Cardiac fibroblast (primary cell): ENCODE data around the gene SLIT3.
A peak's percentile ranks its signal among the peaks of the same experiment; 100 is the strongest.

Source experiments
- DNase-seq, 2 donors: peaks; one replicate each; pipeline versions ENCODE4 v3.0.0 to v3.0.0-alpha.2; 2010; ENCODE audit warnings: low read depth in 2 of 2
- H3K4me3 ChIP-seq, 2 donors: replicated peaks in 1 of 2; 1 replicate in 1 of 2; 2 replicates in 1 of 2; pipeline ENCODE4 v1.5.1; 2011; ENCODE audit warnings: low read depth in 2 of 2, low read length in 2 of 2, mild to moderate bottlenecking in 2 of 2, moderate library complexity in 1 of 2
- TF ChIP-seq, protein P1 (sequence below): IDR thresholded peaks from one replicate; pipeline ENCODE4 v1.5.1; 2011; ENCODE audit warnings: low read depth, mild to moderate bottlenecking, low read length, inconsistent platforms

The SLIT3 gene

DNA sequence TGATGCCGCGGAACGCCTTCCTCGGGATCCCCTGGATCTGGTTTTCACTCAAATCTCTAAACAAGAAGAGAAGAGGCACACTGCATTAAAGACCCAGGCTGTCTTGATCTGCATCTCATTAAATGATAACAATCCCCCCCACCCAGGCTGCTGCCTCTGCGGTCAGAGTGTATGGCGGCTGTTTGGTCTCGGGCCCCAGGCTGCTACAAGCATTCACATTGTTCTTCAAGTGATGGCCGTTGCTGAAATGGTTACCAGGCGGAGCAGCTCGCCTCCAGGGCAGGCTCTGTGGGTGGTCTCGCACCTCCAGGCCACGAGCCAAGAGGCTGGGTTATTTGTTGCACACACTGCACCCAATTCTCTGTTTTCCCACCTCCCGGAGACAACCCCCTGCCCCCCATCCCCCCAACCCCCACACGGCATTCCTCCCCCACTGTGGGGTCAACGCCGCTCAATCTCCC is 417.6 kb downstream of the SLIT3 start:
- no peak overlapping the region for H3K4me3 ChIP-seq
- TF ChIP-seq, protein P1, sequence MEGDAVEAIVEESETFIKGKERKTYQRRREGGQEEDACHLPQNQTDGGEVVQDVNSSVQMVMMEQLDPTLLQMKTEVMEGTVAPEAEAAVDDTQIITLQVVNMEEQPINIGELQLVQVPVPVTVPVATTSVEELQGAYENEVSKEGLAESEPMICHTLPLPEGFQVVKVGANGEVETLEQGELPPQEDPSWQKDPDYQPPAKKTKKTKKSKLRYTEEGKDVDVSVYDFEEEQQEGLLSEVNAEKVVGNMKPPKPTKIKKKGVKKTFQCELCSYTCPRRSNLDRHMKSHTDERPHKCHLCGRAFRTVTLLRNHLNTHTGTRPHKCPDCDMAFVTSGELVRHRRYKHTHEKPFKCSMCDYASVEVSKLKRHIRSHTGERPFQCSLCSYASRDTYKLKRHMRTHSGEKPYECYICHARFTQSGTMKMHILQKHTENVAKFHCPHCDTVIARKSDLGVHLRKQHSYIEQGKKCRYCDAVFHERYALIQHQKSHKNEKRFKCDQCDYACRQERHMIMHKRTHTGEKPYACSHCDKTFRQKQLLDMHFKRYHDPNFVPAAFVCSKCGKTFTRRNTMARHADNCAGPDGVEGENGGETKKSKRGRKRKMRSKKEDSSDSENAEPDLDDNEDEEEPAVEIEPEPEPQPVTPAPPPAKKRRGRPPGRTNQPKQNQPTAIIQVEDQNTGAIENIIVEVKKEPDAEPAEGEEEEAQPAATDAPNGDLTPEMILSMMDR, result no peak
- no peak for DNase-seq

GRCh38 chr5:168882283-168882682 is 418.7 kb downstream of the SLIT3 start:
- DNase-seq, result no peak
- H3K4me3 ChIP-seq, result no peak overlapping the region
- TF ChIP-seq, protein P1, result no peak

GRCh38 chr5:168881427-168882149 is 419.4 kb downstream of the SLIT3 start:
- TF ChIP-seq, protein P1, result no peak
- DNase-seq, result peak in 1 of 2 donors; percentile 53
- no peak overlapping the region for H3K4me3 ChIP-seq

DNA sequence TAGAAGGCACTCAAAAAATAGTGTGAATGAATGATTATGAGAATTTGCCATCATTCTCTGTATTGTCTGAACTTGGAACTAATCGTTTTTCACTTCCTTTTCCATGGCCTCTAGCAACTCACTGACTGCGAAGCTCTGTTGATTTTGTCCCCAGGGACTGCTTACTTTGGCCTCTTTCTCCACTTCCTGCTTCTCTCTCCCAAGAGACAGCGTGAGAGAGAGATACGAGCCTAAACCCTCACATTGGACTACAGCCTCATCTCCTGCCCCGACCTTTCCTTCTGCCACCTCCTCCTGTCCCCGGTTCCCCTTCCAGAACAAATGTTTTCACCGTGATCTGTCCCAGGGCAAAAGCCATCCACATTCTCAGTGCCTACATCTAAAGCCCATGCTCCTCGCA is 421.0 kb downstream of the SLIT3 start:
- TF ChIP-seq, protein P1, result no peak
- DNase-seq, result peak; percentile 76 to 84
- H3K4me3 ChIP-seq, result no peak overlapping the region

GRCh38 chr5:168879331-168879730 is 421.6 kb downstream of the SLIT3 start:
- DNase-seq, result no peak
- no peak overlapping the region for H3K4me3 ChIP-seq
- TF ChIP-seq, protein P1, result no peak

DNA sequence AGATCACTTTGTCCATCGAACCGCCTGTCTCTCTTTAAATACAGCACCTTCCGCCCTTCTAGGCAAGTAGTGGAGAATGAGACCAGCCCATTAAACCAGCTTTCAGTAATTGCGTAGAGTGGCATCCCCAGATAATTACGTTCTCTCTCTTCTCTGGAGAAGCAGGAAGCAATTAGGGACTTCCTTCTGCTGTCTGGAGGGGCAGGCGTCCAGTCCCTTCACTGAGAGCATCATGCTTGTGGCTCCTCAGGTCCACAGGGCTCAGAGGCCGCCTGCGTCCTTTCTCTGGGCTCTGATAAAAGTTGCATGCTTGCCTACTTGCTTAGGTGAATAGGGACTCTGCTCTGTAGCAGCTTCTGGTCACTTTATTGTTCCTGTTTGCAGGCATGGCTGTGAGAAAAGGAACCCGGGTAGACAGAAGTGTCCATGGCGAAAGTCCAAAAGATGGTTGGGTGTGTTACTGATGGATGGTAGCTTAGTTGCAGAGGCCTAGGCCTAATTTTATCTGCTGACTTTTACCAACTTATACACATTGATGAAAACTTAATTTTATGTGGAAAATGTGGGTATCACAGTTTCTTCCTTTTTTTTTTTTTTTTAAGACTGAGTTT is 422.7 kb downstream of the SLIT3 start:
- TF ChIP-seq, protein P1, result no peak
- no peak overlapping the region for H3K4me3 ChIP-seq
- no peak for DNase-seq
